Keratinocyte (primary cell): Measurements from ENCODE around the gene RHBDD1. TPM values are rescaled to one million over a fixed set of nuclear protein-coding genes. Genes with fewer than 3 reads are reported as not detected.

Experiments
- DNase-seq: peaks from one replicate; pipeline ENCODE4 v3.0.0-alpha.2; 2011; ENCODE audit warnings: low read depth, missing footprints, low spot score
- FAIRE-seq: peaks from 2 replicates; lab custom pipeline; 2011; peaks lifted over from hg19 to GRCh38; lab: Jason Lieb, UNC
- H2AFZ ChIP-seq: 2 replicates; pipeline ENCODE4 v1.6.0; 2012; ENCODE audit warnings: low read length, control low read depth, inconsistent platforms; ENCODE audit not compliant: control insufficient read depth
- H3K27ac ChIP-seq: 2 replicates; pipeline ENCODE4 v1.5.1; 2011; ENCODE audit warnings: low read length; ENCODE audit not compliant: control insufficient read depth, insufficient read depth
- H3K27me3 ChIP-seq: 3 replicates; pipeline ENCODE4 v1.6.0; 2011; ENCODE audit warnings: low read length; ENCODE audit not compliant: control insufficient read depth, insufficient read depth; ENCODE audit errors: extremely low read depth
- H3K36me3 ChIP-seq, 2 experiments: 2 replicates in 1 of 2; 3 replicates in 1 of 2; pipeline ENCODE4 v1.5.1; 2011; ENCODE audit warnings: low read length in 2 of 2, mild to moderate bottlenecking in 1 of 2; ENCODE audit not compliant: control insufficient read depth in 2 of 2, insufficient read depth in 2 of 2; ENCODE audit errors: extremely low read depth in 1 of 2
- H3K4me1 ChIP-seq: 3 replicates; pipeline ENCODE4 v1.5.1; 2011; ENCODE audit warnings: low read length; ENCODE audit not compliant: control insufficient read depth, insufficient read depth; ENCODE audit errors: extremely low read depth
- H3K4me2 ChIP-seq: 3 replicates; pipeline ENCODE4 v1.6.0; 2011; ENCODE audit warnings: low read depth, low read length; ENCODE audit not compliant: control insufficient read depth, insufficient read depth; ENCODE audit errors: extremely low read depth
- H3K4me3 ChIP-seq, 3 experiments: fragments of 200-600 bp in 1 of 3; sonication (generic) in 1 of 3; 2 replicates in 2 of 3; 3 replicates in 1 of 3; pipeline ENCODE4 v1.5.1; 2011 to 2016; ENCODE audit warnings: low read length in 3 of 3, mild to moderate bottlenecking in 3 of 3, control low read depth in 2 of 3, inconsistent platforms in 1 of 3, low read depth in 1 of 3, mixed read lengths in 1 of 3, mixed run types in 1 of 3, moderate library complexity in 1 of 3; ENCODE audit not compliant: control insufficient read depth in 2 of 3, insufficient read depth in 2 of 3; ENCODE audit errors: extremely low read depth in 1 of 3
- H3K79me2 ChIP-seq: 2 replicates; pipeline ENCODE4 v1.6.0; 2012; ENCODE audit warnings: low read length; ENCODE audit not compliant: control insufficient read depth, insufficient read depth
- H3K9ac ChIP-seq: 3 replicates; pipeline ENCODE4 v1.6.0; 2011; ENCODE audit warnings: low read length; ENCODE audit not compliant: control insufficient read depth, insufficient read depth; ENCODE audit errors: extremely low read depth
- H3K9me1 ChIP-seq: 3 replicates; pipeline ENCODE4 v1.6.0; 2011; ENCODE audit warnings: low read length; ENCODE audit not compliant: control insufficient read depth, insufficient read depth; ENCODE audit errors: extremely low read depth
- H3K9me3 ChIP-seq: 2 replicates; pipeline ENCODE4 v1.5.1; 2012; ENCODE audit warnings: low read depth, low read length; ENCODE audit not compliant: control insufficient read depth
- H4K20me1 ChIP-seq: 3 replicates; pipeline ENCODE4 v1.6.0; 2011; ENCODE audit warnings: low read length; ENCODE audit not compliant: control insufficient read depth, insufficient read depth; ENCODE audit errors: extremely low read depth
- EZH2 ChIP-seq: IDR thresholded peaks from one replicate; pipeline ENCODE4 v1.6.1; 2012; ENCODE audit warnings: inconsistent platforms, mild to moderate bottlenecking, low read length, moderate library complexity
- dilution Hi-C: fragments of 300-500 bp; cut with MboI; formaldehyde crosslinking; loops from one replicate; pipeline ENCODE4 v1.7.0; 2020; ENCODE audit warnings: low sequenced_read_pairs; ENCODE audit not compliant: extremely low pct_ligation_motif_present
- polyA plus RNA-seq, 5 experiments: library from polyadenylated mRNA; depleted of rRNA in 3 of 5; stranded (reverse) in 3 of 5; stranded (forward) in 1 of 5; unstranded in 1 of 5; fragments of >200 nt; gene quantifications; 1 replicate in 1 of 5; 2 replicates in 3 of 5; 3 replicates in 1 of 5; pipeline versions ENCODE4 v1.2.1 to v1.2.3, GENCODE V29; 2011 to 2012; ENCODE audit warnings: missing spikeins in 2 of 5, low read depth in 1 of 5, low replicate concordance in 1 of 5
- TF ChIP-seq, protein P1 (sequence below), 3 experiments: IDR thresholded peaks in 1 of 3; conservative IDR thresholded peaks in 1 of 3; optimal IDR thresholded peaks in 1 of 3; 2 replicates in 2 of 3; 3 replicates in 1 of 3; pipeline versions ENCODE3 to v1.5.1; 2011; ENCODE audit warnings: low read length in 3 of 3, mild to moderate bottlenecking in 3 of 3, moderate library complexity in 2 of 3, control low read depth in 1 of 3, inconsistent platforms in 1 of 3; ENCODE audit not compliant: insufficient read depth in 2 of 3; ENCODE audit errors: extremely low read depth in 1 of 3

Gene RHBDD1
- polyA plus RNA-seq, 1 donor (not counting 4 experiments of a cell fraction or from before 2014, with no cell fraction given): 27.8 TPM

DNA sequence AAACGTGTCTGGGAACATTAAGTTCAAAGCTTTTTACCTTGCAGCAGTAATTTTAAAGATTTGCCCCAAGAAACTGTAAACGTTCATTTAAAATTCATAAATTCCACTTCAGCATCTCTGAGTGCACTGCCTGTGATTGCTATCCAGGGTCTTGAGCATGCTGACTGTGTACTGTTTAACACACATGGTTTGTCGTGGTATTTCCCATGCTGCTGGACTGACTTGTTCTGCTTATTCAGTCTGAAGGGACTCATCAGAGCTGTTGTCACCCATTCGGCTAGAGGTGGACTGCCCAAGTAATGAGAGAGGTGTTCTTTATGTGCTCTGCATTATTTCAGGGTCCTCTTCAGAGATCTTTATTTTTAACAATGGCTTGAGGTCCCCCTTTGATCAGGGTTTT, 53.1 kb downstream of the RHBDD1 start:
- Histone ChIP-seq H3K9me1 (peaks cover 3% of the 10 kb centered on the region), H3K9me3 (no peaks in the 10 kb centered on the region), H3K4me3 (no peak overlapping the region), H3K4me2 (no peak overlapping the region), H3K9ac (no peak overlapping the region), H3K27ac (no peak overlapping the region), H2AFZ (no peak overlapping the region), H3K36me3 (no peaks in the 10 kb centered on the region), H4K20me1 (no peaks in the 10 kb centered on the region), H3K79me2 (no peaks in the 10 kb centered on the region), H3K4me1 (peaks cover 16% of the 10 kb centered on the region), H3K27me3 (no peaks in the 10 kb centered on the region)
- FAIRE-seq (no peak), DNase-seq (no peak)
- no peak for TF ChIP-seq EZH2
- TF ChIP-seq, protein P1, sequence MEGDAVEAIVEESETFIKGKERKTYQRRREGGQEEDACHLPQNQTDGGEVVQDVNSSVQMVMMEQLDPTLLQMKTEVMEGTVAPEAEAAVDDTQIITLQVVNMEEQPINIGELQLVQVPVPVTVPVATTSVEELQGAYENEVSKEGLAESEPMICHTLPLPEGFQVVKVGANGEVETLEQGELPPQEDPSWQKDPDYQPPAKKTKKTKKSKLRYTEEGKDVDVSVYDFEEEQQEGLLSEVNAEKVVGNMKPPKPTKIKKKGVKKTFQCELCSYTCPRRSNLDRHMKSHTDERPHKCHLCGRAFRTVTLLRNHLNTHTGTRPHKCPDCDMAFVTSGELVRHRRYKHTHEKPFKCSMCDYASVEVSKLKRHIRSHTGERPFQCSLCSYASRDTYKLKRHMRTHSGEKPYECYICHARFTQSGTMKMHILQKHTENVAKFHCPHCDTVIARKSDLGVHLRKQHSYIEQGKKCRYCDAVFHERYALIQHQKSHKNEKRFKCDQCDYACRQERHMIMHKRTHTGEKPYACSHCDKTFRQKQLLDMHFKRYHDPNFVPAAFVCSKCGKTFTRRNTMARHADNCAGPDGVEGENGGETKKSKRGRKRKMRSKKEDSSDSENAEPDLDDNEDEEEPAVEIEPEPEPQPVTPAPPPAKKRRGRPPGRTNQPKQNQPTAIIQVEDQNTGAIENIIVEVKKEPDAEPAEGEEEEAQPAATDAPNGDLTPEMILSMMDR (optimal IDR thresholded peaks at IDR 0.05 in 1 of 3, IDR thresholded peaks at IDR 0.05 in 1 of 3, conservative IDR thresholded peaks at IDR 0.05 in 1 of 3; ENCODE audit: extremely low read depth in 1 of 3, insufficient read depth in 2 of 3, low read length in 3 of 3): no peak
- dilution Hi-C loops: no loop called here

DNA sequence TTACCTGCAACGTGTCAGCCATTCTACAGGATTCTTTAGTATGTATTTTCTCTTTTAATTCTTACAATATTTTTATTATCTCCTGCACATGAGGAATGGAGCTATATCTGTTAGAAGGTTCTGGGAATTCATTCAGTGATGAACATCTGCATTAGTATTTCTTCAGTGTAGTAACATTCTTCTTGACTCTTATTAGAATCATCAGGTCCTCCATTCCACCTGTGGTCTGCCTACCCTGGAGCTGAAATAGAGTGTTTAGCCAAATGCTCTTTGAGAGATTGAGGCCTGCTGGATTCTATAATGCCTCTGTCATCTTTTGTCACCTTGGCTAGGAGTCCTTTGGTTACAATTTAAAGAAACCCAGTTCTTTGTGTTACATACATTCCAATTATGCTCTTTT, 54.4 kb downstream of the RHBDD1 start:
- Histone ChIP-seq H4K20me1 (no peaks in the 10 kb centered on the region), H3K4me3 (no peak overlapping the region), H3K9me1 (peaks cover 3% of the 10 kb centered on the region), H3K4me2 (no peak overlapping the region), H3K27me3 (no peaks in the 10 kb centered on the region), H3K27ac (no peak overlapping the region), H3K79me2 (no peaks in the 10 kb centered on the region), H3K9ac (no peak overlapping the region), H3K9me3 (no peaks in the 10 kb centered on the region), H3K4me1 (peaks cover 16% of the 10 kb centered on the region), H3K36me3 (peaks cover 1 to 2% of the 10 kb centered on the region in 2 experiments), H2AFZ (no peak overlapping the region)
- TF ChIP-seq, protein P1 (optimal IDR thresholded peaks at IDR 0.05 in 1 of 3, IDR thresholded peaks at IDR 0.05 in 1 of 3, conservative IDR thresholded peaks at IDR 0.05 in 1 of 3; ENCODE audit: extremely low read depth in 1 of 3, insufficient read depth in 2 of 3, low read length in 3 of 3): no peak
- TF ChIP-seq EZH2: no peak
- DNase-seq (no peak), FAIRE-seq (no peak)
- dilution Hi-C loops: no loop called here
